ENCODE data around the gene SAMD15. TPM values are rescaled to one million over a fixed set of nuclear protein-coding genes. Genes with fewer than 3 reads are reported as not detected.
A peak's percentile ranks its signal among the peaks of the same experiment; 100 is the strongest.

The SAMD15 gene
- total RNA-seq, 4 donors from 2014 or later: 4.8 to 9.5 (median 7.3) TPM

GRCh38 chr14:77372304-77372841 is 4.8 kb upstream of the SAMD15 start:
- no peak for TF ChIP-seq POLR2A (IDR thresholded peaks at IDR 0.05)
- TF ChIP-seq CTCF (IDR thresholded peaks at IDR 0.05): no peak
- 17 to 22% methylated on average over 4 of the region's 4 CpGs for WGBS, 2 donors
- intact Hi-C loops (cut with DNase I): no loop called here
- Histone ChIP-seq H3K27me3 (no peaks in the 10 kb centered on the region), H3K4me1 (peaks cover 14 to 31% of the 10 kb centered on the region in 2 donors), H3K9me3 (no peaks in the 10 kb centered on the region), H3K4me3 (replicated peaks in 1 of 3) (no peak overlapping the region), H3K36me3 (no peaks in the 10 kb centered on the region), H3K27ac (peak overlapping the region; percentile 22 to 73 (median 64))
- peak; percentile 5 to 7 for DNase-seq

GRCh38 chr14:77375164-77375950 is 1.8 kb upstream of the SAMD15 start:
- H3K27ac ChIP-seq: no peak overlapping the region
- H3K27me3 ChIP-seq: no peaks in the 10 kb centered on the region
- no peaks in the 10 kb centered on the region for H3K9me3 ChIP-seq
- intact Hi-C loops (cut with DNase I): no loop called here
- DNase-seq: no peak
- TF ChIP-seq CTCF (IDR thresholded peaks at IDR 0.05) (no peak), POLR2A (IDR thresholded peaks at IDR 0.05) (no peak)
- H3K36me3 ChIP-seq: no peaks in the 10 kb centered on the region
- H3K4me3 ChIP-seq (replicated peaks in 1 of 3): no peak overlapping the region
- peaks cover 14 to 36% of the 10 kb centered on the region in 2 donors for H3K4me1 ChIP-seq
- WGBS, 2 donors: 88 to 89% methylated on average over 9 of the region's 9 CpGs

GRCh38 chr14:77375973-77376770 is 1.0 kb upstream of the SAMD15 start:
- Histone ChIP-seq H3K9me3 (no peaks in the 10 kb centered on the region), H3K4me3 (replicated peaks in 1 of 3) (peak overlapping the region; percentile 43 to 81 (median 56)), H3K27me3 (no peaks in the 10 kb centered on the region), H3K4me1 (peaks cover 14 to 35% of the 10 kb centered on the region in 2 donors), H3K36me3 (no peaks in the 10 kb centered on the region), H3K27ac (peak overlapping the region in 2 of 3 donors; percentile 61 to 90)
- intact Hi-C loops (cut with DNase I): no loop called here
- peak; percentile 22 for DNase-seq
- TF ChIP-seq POLR2A (IDR thresholded peaks at IDR 0.05): no peak
- no peak for TF ChIP-seq CTCF (IDR thresholded peaks at IDR 0.05)
- 15 to 17% methylated on average over 23 to 24 of the region's 24 CpGs for WGBS, 2 donors

GRCh38 chr14:77377502-77377844 is 294 bp downstream of the SAMD15 start:
- 14 to 17% methylated on average over 10 of the region's 10 CpGs for whole genome bisulfite sequencing, 2 donors
- intact Hi-C loops (cut with DNase I): no loop called here
- no peaks in the 10 kb centered on the region for H3K36me3 ChIP-seq
- H3K4me1 ChIP-seq: peaks cover under 1 to 22% of the 10 kb centered on the region in 2 donors
- no peaks in the 10 kb centered on the region for H3K9me3 ChIP-seq
- H3K4me3 ChIP-seq (replicated peaks in 1 of 3): peak overlapping the region; percentile 43 to 81 (median 56)
- TF ChIP-seq POLR2A (IDR thresholded peaks at IDR 0.05): no peak
- TF ChIP-seq CTCF (IDR thresholded peaks at IDR 0.05): no peak
- no peaks in the 10 kb centered on the region for H3K27me3 ChIP-seq
- no peak for DNase-seq
- H3K27ac ChIP-seq: no peak overlapping the region
